ENCODE data around the gene GREM2.

DNA sequence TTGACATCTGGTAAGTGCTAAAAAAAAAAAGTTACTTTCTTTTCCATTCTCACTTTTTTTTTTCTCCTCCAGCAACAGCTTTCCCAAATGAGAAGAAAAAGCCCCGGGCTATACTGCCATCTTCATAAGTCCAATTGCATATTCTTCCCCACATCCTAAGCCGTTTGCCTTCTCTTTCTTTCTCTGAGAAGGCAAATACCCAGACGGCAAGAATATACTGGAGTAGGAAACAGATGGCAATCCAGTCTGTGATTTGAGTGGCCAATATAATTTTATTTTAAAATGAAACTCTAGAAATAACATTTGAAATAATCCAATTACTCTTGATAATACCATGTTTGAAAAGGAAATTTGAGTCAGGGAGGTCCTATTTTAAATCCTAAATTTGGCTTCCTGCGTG lies 44.6 kb upstream of the GREM2 start:
- TF ChIP-seq POLR2AphosphoS5 (IDR thresholded peaks at IDR 0.05) (no peak), CTCF (IDR thresholded peaks at IDR 0.05) (no peak), POLR2A (IDR thresholded peaks at IDR 0.05) (no peak)

Data from prostate gland (tissue), 2 donors.